Tibial nerve (tissue), 4 donors: ENCODE data around the gene LIN7C.

Experiments used
- CTCF ChIP-seq, 5 experiments: fragments of 200-600 bp in 3 of 5; fragments of 450-650 bp in 2 of 5; sonication (generic) in 3 of 5; IDR thresholded peaks; one replicate each; pipeline ENCODE4 v1.5.1; 2016 to 2019; ENCODE audit warnings: antibody characterized with exemption in 5 of 5, mild to moderate bottlenecking in 3 of 5, moderate library complexity in 2 of 5
- EP300 ChIP-seq, 2 donors: sonication (generic); formaldehyde crosslinking; IDR thresholded peaks; one replicate each; pipeline ENCODE4 v1.6.1; 2017; ENCODE audit warnings: antibody characterized with exemption in 2 of 2, mild to moderate bottlenecking in 1 of 2
- POLR2A ChIP-seq, 2 donors: fragments of 450-650 bp; IDR thresholded peaks; one replicate each; pipeline ENCODE4 v1.6.1; 2017; ENCODE audit warnings: antibody characterized with exemption in 2 of 2, mild to moderate bottlenecking in 2 of 2, moderate library complexity in 2 of 2

DNA sequence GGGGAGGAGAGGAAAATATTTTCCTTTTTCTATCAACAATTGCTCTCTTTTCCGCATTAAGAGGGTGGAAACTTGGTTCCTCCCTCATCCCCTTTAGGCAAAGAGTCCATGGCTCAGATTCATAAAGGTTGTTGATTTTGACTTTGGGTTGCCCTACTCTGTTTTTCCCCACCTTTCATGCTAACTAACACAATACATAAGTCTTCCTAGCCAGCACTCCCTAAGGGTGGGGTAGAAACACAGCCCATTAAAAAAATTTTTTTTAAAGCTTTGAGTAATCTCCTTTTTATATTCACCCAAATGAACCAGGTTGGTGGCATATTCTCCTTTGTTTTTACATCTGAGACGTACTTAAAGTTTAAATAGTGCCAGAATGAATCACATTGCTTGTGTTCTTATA, 20.0 kb upstream of the LIN7C start:
- no peak for TF ChIP-seq CTCF (IDR thresholded peaks at IDR 0.05)
- no peak for TF ChIP-seq POLR2A (IDR thresholded peaks at IDR 0.05)
- no peak for TF ChIP-seq EP300 (IDR thresholded peaks at IDR 0.05)
